CD4-positive, alpha-beta T cell treated with Interleukin-17A for 1 hour (primary cell): ENCODE data around the gene MAN2A2.
"Not testable (repeated sequence)": the region's sequence is repeated elsewhere in the genome, so short reads cannot be mapped to it uniquely, and the experiment has no call there.

Source experiments
- DNase-seq: peaks from one replicate; pipeline ENCODE4 v3.0.0-alpha.2; 2020

The MAN2A2 gene

DNA sequence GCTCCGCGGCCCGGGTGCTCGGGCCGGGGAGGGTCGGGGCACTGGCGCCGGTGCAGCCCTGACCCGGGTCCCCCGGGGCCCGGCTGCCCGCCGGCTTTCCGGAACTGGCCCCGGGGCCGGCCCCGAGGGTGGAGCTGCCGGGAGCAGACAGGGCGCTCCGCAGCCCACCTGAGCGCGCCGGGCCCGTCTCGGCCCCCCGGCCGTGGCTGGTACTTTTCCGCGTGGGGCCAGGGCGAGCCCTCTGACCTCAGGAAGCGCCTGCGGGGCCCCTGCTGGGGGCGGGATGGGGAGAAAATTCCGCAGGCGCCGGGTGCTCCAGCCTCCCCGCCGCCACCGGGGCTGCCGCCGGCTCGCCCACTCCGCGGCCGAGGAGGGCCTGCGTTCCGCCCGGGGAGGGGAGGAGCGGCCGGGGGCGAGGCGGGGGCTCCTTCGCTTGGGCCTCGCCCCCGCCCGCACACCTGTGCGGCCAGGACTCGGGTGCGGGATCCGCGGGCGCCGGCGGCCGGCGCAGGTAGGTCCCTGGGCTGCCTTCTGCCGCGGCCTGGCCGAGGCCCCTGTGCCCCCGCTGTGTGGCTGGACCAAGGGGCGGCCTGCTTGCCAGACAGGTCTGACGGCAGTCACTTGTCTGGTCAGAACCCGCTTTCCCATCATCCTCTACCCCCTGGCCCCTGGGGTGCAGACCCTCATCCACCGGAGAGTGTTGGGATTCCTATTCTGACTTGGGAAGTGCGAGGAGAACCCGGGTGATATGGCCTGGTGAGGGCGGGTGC lies 31.2 kb upstream of the MAN2A2 start:
- DNase-seq = no peak

DNA sequence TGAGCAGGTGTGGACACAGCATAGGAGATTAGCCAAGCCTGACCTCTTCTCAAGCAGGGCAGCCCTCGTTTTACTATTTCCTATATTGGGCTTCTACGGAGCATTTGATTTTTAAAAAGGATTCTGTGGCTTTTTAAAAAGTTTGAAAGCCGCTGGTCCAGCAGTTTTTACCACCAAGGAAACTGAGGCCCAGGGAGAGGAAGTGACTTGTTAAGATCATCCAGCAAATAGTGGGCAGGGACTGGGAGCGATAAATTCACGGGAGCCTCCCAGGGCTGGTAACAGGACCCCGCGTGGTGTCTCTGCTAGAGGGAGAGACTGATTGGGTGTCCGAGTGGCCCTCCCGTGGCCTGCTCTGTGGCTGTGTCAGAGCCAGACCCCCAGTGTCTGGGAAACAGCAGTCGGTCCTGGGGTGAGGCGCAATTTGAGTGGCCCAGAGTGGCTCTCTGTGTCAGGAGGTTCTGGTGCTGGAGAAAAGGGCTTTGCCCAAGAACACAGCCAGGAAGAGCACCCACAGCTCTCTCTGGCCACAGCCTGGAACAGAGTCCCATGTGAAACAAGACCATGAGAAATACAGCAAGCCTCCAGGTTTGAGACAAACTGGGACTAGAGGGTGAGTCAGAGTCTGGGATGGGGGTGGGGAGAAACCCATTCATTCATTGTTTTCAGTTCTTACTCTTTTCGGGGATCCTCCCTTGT lies 30.5 kb upstream of the MAN2A2 start:
- DNase-seq = no peak

DNA sequence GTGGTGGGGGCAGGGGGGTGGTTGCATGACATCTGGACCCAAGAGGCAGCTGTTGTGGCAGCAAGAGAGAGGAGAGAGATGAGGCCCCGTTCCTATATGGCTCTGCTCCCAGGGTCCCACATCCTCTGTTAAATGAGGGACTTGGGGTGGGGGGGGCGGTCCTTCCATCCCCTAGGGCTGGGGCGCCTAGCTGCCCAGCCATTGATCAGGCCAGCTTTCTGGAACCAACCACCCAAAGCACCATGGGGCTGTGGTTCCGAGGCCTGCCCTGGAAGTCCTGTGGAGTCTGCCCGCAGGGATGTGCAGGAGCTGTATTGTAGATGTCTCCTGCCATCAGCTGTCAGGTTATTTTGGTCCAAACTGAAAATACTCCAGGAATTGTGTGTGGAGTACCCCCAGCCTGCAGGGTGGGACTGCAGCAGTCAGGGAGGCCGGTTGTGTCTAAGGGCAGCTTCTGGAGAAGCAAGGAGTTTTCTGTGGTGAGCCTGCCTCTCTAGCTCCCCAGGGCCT lies 29.6 kb upstream of the MAN2A2 start:
- DNase-seq = no peak

DNA sequence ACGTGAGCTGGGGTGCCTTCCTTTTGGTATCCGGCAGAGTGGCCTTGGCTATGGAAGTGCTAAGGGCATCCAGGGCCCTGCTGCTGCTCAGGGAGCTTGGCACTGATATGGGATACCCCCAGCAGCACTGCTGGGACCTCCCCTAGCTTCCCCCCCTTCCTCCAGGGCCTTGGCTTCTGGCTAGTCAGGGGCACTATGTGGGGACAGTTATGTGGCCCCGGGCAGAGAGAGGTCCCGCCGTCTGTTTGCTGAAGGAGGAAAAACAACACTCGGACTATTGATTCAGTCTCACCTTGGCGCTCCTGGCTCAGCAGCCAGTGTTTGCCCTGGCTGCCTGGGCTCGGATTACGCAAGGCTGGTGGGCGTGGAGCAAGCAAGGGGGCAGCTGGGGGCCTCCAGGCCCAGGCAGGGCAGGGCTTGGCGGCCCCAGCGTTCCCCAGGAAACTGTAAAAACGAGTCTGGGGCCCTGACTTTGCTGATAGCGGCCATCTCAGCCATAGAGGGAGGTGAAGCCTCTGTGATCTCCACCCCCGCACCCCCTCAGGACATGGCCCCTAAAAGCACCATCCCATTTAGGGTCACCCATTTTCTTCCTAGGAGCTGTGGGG lies 29.0 kb upstream of the MAN2A2 start:
- no peak for DNase-seq

DNA sequence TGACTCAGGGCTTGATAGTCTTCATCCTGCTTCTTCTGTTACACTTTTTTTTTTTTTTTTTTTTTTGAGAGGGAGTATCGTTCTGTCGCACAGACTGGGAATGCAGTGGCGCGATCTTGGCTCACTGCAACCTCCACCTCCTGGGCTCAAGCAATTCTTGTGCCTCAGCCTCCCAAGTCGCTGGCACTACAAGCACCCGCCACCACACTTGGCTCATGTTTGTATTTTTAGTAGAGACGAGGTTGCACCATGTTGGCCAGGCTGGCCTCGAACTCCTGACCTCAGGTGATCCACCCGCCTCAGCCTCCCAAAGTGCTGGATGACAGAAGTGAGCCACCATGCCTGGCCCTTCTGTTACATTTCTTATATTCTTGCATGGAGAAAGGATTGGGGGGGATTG lies 28.1 kb upstream of the MAN2A2 start:
- not testable (repeated sequence) for DNase-seq

DNA sequence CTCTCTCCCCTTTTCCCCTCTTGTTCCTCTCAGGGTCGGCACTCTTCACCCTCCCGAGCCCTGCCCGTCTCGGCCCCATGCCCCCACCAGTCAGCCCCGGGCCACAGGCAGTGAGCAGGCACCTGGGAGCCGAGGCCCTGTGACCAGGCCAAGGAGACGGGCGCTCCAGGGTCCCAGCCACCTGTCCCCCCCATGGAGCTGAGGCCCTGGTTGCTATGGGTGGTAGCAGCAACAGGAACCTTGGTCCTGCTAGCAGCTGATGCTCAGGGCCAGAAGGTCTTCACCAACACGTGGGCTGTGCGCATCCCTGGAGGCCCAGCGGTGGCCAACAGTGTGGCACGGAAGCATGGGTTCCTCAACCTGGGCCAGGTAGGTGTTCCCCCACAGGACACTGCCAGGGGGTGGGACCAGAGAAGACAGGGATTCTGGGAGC lies 27.5 kb upstream of the MAN2A2 start:
- DNase-seq = no peak

DNA sequence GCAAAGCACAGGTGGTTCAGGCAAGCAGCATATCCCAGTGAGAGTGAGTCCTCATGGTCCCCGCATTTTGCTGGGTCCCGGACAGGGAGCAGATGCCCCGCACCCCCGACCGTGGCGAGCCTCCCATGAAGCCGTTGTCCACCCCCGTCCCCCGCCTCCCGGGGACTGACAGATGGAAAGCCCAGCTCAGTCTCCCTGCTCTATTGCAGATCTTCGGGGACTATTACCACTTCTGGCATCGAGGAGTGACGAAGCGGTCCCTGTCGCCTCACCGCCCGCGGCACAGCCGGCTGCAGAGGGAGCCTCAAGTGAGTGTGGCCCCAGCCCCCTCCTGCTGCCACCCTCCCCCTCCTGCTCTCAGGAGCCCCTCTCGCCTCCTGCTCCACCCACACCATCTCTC lies 27.1 kb upstream of the MAN2A2 start:
- no peak for DNase-seq

DNA sequence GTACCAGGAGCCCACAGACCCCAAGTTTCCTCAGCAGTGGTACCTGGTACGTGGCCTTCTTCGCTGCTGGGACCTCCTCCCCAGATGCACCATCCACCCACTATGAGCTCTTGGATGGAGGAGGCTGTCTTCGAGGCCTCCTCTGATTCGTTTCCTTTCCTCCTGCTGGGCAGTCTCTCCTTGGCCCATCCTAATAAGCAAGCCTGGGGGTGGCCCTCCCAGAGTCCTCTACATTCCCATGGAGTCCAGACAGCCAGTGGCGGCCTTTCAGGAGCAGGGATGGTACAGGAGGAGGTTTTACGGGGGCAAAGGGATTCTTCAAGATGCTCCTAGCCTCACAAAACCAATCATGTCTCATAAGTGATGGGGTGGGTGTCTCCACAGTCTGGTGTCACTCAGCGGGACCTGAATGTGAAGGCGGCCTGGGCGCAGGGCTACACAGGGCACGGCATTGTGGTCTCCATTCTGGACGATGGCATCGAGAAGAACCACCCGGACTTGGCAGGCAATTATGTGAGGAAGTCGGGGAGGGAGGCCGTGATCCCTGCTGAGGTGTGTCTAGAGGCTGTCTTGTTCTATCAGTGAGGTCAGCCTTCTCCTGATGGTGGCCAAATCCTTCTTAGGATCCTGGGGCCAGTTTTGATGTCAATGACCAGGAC lies 26.5 kb upstream of the MAN2A2 start:
- DNase-seq = no peak

DNA sequence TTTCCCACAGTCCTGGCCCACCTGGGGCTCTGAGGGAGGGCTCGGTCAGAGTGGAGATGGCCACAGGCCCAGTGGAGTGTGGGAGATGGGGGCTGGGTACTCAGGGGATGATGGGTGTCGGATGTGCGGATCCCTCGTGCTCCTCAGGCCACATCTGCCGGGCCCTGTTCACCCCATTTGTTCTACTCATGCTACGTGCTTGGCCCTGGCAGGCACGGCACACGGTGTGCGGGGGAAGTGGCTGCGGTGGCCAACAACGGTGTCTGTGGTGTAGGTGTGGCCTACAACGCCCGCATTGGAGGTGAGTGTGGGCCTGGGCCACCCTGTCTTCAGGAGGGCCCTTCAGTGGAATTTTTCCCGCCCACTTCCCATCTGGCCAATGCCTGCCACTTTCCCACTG lies 25.8 kb upstream of the MAN2A2 start:
- DNase-seq = no peak

DNA sequence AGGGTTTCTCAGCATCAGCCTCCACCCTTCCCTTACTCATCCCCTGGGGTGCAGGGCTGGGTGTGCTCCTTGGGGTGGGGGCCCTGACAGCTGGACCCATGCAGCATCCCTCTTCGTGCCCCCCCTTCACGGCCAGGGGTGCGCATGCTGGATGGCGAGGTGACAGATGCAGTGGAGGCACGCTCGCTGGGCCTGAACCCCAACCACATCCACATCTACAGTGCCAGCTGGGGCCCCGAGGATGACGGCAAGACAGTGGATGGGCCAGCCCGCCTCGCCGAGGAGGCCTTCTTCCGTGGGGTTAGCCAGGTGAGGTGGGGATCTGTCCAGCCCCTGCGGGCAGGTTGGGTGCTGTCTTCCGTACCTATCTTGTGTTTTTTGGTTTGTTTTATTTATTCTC lies 25.1 kb upstream of the MAN2A2 start:
- no peak for DNase-seq

DNA sequence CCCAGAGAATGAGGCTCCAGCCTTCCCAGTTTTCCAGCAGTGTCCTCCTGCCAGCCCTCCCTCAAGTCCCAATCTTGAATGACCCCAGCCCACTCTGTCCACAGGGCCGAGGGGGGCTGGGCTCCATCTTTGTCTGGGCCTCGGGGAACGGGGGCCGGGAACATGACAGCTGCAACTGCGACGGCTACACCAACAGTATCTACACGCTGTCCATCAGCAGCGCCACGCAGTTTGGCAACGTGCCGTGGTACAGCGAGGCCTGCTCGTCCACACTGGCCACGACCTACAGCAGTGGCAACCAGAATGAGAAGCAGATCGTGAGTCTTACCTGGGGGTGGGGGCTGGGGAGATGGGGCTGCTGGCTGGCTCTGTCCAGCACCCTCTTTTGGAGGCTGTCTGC lies 24.4 kb upstream of the MAN2A2 start:
- no peak for DNase-seq

DNA sequence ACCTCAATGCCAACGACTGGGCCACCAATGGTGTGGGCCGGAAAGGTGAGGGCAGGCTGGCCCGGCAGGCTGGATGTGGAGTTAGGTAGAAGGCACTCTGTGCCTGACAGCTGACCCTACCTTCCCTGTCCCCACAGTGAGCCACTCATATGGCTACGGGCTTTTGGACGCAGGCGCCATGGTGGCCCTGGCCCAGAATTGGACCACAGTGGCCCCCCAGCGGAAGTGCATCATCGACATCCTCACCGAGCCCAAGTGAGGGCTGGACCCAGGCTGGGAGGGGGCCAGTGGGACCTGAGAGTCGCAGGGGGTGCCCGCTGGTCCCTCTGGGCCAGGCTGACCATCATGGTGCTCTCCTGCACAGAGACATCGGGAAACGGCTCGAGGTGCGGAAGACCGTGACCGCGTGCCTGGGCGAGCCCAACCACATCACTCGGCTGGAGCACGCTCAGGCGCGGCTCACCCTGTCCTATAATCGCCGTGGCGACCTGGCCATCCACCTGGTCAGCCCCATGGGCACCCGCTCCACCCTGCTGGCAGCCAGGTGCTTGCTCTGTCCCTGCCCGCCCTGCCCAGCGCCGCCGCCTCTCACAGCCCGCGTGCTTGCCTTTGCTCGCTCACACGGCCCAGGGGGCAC lies 23.3 kb upstream of the MAN2A2 start:
- DNase-seq = no peak

DNA sequence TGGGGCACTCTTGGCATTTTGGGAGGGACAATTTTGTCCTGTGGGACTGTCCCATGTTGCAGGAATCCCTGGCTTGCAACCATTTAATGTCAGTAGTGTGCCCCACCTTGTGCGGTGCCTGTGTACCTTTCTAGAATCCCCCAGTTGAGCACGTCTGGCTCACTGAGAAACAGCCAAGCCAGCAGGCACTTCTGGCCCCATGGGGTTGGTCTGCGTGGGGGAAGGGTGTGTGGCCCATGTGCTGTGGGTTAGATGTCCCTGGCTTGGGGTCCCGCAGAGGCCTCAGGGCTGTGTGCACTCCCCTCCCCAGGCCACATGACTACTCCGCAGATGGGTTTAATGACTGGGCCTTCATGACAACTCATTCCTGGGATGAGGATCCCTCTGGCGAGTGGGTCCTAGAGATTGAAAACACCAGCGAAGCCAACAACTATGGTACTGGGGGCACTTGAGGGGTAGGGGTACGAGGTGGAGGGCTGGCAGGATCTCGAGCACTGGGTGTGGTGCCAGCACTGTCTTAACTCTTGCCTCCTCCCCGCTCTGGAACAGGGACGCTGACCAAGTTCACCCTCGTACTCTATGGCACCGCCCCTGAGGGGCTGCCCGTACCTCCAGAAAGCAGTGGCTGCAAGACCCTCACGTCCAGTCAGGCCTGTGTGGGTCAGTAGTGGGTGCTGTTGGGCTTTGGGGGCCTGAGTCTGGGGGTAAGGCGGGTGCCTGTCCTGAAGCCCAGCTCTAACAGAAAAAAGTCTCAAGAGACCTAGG lies 22.5 kb upstream of the MAN2A2 start:
- DNase-seq = no peak

DNA sequence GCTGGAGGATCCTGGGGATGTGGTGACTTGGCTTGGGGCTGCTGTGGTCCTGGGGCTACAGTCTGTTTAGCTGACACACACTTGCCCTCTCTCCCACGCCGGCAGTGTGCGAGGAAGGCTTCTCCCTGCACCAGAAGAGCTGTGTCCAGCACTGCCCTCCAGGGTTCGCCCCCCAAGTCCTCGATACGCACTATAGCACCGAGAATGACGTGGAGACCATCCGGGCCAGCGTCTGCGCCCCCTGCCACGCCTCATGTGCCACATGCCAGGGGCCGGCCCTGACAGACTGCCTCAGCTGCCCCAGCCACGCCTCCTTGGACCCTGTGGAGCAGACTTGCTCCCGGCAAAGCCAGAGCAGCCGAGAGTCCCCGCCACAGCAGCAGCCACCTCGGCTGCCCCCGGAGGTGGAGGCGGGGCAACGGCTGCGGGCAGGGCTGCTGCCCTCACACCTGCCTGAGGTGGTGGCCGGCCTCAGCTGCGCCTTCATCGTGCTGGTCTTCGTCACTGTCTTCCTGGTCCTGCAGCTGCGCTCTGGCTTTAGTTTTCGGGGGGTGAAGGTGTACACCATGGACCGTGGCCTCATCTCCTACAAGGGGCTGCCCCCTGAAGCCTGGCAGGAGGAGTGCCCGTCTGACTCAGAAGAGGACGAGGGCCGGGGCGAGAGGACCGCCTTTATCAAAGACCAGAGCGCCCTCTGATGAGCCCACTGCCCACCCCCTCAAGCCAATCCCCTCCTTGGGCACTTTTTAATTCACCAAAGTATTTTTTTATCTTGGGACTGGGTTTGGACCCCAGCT lies 21.7 kb upstream of the MAN2A2 start:
- no peak for DNase-seq

DNA sequence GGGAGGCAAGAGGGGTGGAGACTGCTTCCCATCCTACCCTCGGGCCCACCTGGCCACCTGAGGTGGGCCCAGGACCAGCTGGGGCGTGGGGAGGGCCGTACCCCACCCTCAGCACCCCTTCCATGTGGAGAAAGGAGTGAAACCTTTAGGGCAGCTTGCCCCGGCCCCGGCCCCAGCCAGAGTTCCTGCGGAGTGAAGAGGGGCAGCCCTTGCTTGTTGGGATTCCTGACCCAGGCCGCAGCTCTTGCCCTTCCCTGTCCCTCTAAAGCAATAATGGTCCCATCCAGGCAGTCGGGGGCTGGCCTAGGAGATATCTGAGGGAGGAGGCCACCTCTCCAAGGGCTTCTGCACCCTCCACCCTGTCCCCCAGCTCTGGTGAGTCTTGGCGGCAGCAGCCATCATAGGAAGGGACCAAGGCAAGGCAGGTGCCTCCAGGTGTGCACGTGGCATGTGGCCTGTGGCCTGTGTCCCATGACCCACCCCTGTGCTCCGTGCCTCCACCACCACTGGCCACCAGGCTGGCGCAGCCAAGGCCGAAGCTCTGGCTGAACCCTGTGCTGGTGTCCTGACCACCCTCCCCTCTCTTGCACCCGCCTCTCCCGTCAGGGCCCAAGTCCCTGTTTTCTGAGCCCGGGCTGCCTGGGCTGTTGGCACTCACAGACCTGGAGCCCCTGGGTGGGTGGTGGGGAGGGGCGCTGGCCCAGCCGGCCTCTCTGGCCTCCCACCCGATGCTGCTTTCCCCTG lies 21.0 kb upstream of the MAN2A2 start:
- no peak for DNase-seq

DNA sequence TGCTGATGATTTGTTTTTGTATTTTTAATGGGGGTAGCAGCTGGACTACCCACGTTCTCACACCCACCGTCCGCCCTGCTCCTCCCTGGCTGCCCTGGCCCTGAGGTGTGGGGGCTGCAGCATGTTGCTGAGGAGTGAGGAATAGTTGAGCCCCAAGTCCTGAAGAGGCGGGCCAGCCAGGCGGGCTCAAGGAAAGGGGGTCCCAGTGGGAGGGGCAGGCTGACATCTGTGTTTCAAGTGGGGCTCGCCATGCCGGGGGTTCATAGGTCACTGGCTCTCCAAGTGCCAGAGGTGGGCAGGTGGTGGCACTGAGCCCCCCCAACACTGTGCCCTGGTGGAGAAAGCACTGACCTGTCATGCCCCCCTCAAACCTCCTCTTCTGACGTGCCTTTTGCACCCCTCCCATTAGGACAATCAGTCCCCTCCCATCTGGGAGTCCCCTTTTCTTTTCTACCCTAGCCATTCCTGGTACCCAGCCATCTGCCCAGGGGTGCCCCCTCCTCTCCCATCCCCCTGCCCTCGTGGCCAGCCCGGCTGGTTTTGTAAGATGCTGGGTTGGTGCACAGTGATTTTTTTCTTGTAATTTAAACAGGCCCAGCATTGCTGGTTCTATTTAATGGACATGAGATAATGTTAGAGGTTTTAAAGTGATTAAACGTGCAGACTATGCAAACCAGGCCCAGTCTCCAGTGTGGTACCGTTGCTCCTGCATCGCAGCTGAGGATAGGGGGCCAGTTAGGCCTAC lies 20.1 kb upstream of the MAN2A2 start:
- no peak for DNase-seq

DNA sequence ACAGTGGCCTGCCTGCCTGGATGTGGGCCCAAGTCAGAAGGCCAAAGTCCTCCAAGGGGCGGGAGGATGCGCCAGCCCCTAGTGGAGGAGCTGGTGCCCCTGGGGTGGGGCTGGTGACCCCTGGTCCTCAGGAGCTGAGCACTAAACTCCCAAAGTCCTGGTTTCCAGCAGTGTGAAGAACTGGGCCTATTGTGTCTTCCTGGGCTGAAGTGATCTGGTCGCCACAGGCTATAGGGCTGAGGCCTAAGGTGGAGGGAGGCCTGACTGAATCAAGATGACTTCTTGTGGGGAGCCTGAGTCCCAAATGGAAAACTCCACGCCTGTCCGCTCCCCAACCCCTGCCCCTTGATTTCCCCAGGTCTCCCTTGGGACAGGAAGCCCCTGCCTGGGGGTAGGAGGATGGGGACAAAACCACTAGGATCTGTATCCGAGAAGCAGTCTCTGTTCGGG lies 19.6 kb upstream of the MAN2A2 start:
- no peak for DNase-seq

DNA sequence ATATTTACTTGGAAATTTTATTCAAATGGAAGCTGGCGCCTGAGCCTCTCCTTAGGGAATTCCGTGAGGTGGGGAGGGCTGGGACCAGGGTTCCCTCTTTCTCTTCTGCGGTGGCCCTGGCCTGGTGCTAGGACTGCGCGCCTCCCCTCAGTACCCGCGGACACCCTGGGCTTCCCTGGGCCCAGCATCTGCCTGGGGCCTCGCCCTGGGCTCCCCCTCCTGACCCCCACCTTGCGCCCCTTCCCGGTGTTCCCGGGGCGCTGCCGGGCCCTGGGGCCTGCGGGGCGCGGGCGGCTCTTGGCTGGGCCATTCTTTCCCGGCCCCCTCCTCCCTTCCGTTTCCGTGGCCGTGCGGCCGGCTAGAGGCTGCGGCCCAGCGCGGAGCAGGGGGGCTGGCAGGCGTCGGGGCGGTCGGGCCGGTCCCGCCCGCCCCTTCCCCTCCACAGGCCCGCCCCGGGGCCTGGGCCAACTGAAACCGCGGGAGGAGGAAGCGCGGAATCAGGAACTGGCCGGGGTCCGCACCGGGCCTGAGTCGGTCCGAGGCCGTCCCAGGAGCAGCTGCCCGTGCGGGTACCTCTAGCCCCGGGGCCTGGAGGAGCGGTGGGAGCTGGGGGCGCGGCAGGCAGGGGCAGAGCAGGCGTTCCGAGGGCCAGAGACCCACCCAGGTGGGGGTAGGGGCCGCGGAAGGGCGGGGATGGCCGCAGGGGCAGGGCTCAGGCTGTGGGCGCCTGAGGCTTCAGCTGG lies 19.0 kb upstream of the MAN2A2 start, which contains the start of gene FES:
Gene FES, plus strand, starts transcription at position 529 of the 743 bp plus-strand sequence. CDS start 542 bp downstream, outside the sequence.
- no peak for DNase-seq
